ENCODE data around the gene NDUFV3. TPM values are rescaled to one million over a fixed set of nuclear protein-coding genes. Genes with fewer than 3 reads are reported as not detected.
"Not testable (repeated sequence)": the region's sequence is repeated elsewhere in the genome, so short reads cannot be mapped to it uniquely, and the experiment has no call there.

Gene NDUFV3
- total RNA-seq, 2 donors from 2014 or later = 33.2 to 42.1 TPM

DNA sequence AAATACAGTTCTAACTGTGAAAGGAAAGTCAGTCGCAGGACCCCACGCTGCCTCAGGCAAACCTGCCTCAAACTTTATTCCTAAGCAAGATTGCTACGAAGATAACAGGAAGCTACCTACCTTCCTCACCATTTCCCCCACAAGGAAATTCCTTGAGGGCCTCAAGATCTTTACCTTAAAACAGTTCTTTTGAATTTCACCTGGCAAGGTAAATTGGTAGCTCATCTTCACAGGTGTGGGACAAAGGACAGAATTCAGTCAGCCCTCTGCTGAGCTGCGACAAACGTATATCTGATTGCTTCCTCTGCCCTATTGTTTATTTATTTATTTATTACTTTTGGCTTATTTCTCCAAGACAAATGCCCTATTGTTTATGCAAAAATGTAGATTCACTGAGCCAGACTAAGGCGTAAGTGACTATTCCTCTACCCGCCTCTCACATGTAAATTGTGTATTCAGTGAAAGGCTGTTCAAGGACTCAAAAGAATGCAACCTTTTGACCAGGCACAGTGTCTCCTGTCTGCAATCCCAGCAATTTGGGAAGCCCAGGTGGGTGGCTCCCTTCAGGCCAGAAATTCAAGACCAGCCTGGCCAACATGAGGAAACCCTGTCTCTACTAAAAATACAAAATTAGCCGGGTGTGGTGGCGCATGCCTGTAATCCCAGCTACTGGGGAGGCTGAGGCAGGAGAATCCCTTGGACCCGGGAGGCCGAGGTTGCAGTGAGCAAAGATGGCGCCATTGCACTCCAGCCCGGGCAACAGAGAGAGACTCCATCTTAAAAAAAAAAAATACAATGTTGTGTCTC is 63.9 kb downstream of the NDUFV3 start:
- Histone ChIP-seq H3K36me3 (no peaks in the 10 kb centered on the region), H3K27me3 (replicated peaks; ENCODE audit: insufficient read depth) (no peaks in the 10 kb centered on the region), H3K9me3 (no peaks in the 10 kb centered on the region), H3K27ac (no peak overlapping the region), H3K4me1 (replicated peaks) (no peaks in the 10 kb centered on the region), H3K4me3 (no peak overlapping the region)
- DNase-seq (ENCODE audit: low spot score) = no peak
- 78% methylated on average over 13 of the region's 13 CpGs for WGBS
- TF ChIP-seq POLR2A (IDR thresholded peaks at IDR 0.05) (no peak), POLR2AphosphoS5 (IDR thresholded peaks at IDR 0.05) (no peak)
- TF ChIP-seq, protein P1, sequence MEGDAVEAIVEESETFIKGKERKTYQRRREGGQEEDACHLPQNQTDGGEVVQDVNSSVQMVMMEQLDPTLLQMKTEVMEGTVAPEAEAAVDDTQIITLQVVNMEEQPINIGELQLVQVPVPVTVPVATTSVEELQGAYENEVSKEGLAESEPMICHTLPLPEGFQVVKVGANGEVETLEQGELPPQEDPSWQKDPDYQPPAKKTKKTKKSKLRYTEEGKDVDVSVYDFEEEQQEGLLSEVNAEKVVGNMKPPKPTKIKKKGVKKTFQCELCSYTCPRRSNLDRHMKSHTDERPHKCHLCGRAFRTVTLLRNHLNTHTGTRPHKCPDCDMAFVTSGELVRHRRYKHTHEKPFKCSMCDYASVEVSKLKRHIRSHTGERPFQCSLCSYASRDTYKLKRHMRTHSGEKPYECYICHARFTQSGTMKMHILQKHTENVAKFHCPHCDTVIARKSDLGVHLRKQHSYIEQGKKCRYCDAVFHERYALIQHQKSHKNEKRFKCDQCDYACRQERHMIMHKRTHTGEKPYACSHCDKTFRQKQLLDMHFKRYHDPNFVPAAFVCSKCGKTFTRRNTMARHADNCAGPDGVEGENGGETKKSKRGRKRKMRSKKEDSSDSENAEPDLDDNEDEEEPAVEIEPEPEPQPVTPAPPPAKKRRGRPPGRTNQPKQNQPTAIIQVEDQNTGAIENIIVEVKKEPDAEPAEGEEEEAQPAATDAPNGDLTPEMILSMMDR (IDR thresholded peaks at IDR 0.05) = no peak
- intact Hi-C loops (cut with DNase I) = no loop called here

DNA sequence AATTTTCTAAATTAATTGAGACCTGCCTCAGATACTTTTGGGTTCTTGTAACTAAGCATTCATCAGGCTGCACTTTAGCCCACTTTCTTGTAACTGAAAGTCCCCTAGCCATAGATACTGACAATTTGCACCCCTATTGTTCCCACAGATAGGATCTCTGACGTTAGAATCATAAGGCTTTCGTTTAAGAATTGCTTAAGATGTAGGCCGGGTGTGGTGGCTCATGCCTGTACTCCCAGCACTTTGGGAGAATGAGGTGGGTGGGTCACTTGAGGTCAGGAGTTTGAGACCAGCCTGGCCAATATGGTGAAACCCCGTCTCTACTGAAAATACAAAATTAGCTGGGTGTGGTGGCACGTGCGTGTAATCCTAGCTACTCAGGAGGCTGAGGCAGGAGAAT is 65.0 kb downstream of the NDUFV3 start:
- H3K27me3 ChIP-seq (replicated peaks; ENCODE audit: insufficient read depth); intact Hi-C loops (cut with DNase I); H3K27ac ChIP-seq; H3K9me3 ChIP-seq; DNase-seq (ENCODE audit: low spot score); H3K36me3 ChIP-seq; H3K4me1 ChIP-seq (replicated peaks); H3K4me3 ChIP-seq: not testable (repeated sequence)
- WGBS = 76% methylated on average over 6 of the region's 6 CpGs

DNA sequence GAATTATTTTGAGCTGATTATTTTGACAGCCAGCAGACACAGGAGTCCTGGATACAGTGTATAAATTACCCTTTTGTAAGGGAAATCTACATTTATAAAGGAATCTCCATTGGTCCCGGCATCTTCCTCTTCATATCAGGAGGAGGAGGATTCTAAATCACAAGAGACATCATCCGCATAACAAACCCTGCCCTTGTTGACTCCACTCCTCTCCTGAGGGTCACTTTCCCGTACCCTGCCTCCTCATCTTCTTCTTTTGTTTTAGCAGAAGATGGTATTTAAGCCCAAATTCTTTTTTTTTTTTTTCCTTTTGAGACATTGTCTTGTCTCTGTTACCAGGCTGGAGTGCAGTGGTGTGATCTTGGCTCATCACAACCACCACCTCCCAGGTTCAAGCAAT is 66.6 kb downstream of the NDUFV3 start:
- no peak for DNase-seq (ENCODE audit: low spot score)
- Histone ChIP-seq H3K27me3 (replicated peaks; ENCODE audit: insufficient read depth) (no peaks in the 10 kb centered on the region), H3K36me3 (no peaks in the 10 kb centered on the region), H3K9me3 (no peaks in the 10 kb centered on the region), H3K27ac (no peak overlapping the region), H3K4me1 (replicated peaks) (no peaks in the 10 kb centered on the region), H3K4me3 (no peak overlapping the region)
- intact Hi-C loops (cut with DNase I) = no loop called here
- TF ChIP-seq, protein P1 (IDR thresholded peaks at IDR 0.05) = no peak
- TF ChIP-seq POLR2A (IDR thresholded peaks at IDR 0.05) = no peak
- TF ChIP-seq POLR2AphosphoS5 (IDR thresholded peaks at IDR 0.05) = no peak
- WGBS = 89% methylated on average over 3 of the region's 3 CpGs

DNA sequence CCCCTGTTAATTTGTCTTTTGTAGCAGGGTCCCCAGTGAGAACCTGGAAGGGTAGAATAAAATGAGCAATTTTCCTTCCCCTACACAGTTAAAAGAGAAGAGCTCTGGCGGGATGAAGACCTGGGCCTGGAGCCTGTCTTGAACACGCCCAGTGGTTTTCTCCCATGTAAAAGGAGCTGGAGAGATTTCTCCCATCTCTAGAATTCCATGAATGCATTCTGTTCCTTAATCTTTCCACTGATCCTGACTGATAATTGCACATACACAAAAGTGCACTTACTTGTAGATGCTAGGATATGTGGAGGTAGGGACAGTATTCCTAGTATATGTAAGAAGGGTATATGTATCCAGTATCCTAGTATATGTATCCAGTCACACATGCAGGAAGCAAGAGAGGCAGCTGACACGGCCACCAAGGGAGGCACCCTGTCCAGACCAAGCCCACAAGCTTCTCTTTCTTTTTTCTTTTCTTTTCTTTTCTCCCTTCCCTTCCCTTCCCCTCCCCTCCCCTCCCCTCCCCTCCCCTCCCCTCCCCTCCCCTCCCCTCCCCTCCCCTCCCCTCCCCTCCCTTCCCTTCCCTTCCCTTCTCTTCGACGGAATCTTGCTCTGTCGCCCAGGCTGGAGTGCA is 69.4 kb downstream of the NDUFV3 start:
- H3K9me3 ChIP-seq = no peaks in the 10 kb centered on the region
- no peaks in the 10 kb centered on the region for H3K4me1 ChIP-seq (replicated peaks)
- DNase-seq (ENCODE audit: low spot score) = no peak
- H3K36me3 ChIP-seq = no peaks in the 10 kb centered on the region
- TF ChIP-seq, protein P1 (IDR thresholded peaks at IDR 0.05) = no peak
- no peak for TF ChIP-seq POLR2AphosphoS5 (IDR thresholded peaks at IDR 0.05)
- no peak overlapping the region for H3K4me3 ChIP-seq
- H3K27ac ChIP-seq = no peak overlapping the region
- intact Hi-C loops (cut with DNase I) = no loop called here
- WGBS = 71% methylated on average over 6 of the region's 6 CpGs
- H3K27me3 ChIP-seq (replicated peaks; ENCODE audit: insufficient read depth) = no peaks in the 10 kb centered on the region

Small RNAs within 50 kb of the gene (microRNA-seq; reads per million reads assigned to microRNA genes)
- not detected for gene MIR5692B

Small RNAs within 50 kb of the gene (small RNA-seq; reads per million reads assigned to genes)
- 0 reads per million in 2 donors for gene MIR5692B

Other genes with a start within 250 kb of the NDUFV3 start
- 10 to 100 TPM; 80.0 to 93.6 TPM for gene PDE9A, start 239.7 kb upstream of the NDUFV3 start, total RNA-seq
- gene WDR4, start 13.8 kb upstream of the NDUFV3 start, total RNA-seq = 10 to 100 TPM in 1 of 2 donors, 1 to 10 TPM in 1; 7.0 to 11.9 TPM
- gene ERVH48-1, start 32.3 kb downstream of the NDUFV3 start, total RNA-seq = under 1 TPM in 1 of 2 donors, not detected in 1; 0.05 TPM
- 10 to 100 TPM; 38.0 to 42.4 TPM for gene PKNOX1, start 81.3 kb downstream of the NDUFV3 start, total RNA-seq
- 10 to 100 TPM; 48.9 to 72.7 TPM for gene CBS, start 182.5 kb downstream of the NDUFV3 start, total RNA-seq
- 10 to 100 TPM; 33.4 to 40.9 TPM for gene U2AF1, start 214.3 kb downstream of the NDUFV3 start, total RNA-seq